Measurements from ENCODE around the gene SGMS2.

The SGMS2 gene

GRCh38 chr4:107809210-107809609 is 15.5 kb upstream of the SGMS2 start:
- TF ChIP-seq, protein P1, sequence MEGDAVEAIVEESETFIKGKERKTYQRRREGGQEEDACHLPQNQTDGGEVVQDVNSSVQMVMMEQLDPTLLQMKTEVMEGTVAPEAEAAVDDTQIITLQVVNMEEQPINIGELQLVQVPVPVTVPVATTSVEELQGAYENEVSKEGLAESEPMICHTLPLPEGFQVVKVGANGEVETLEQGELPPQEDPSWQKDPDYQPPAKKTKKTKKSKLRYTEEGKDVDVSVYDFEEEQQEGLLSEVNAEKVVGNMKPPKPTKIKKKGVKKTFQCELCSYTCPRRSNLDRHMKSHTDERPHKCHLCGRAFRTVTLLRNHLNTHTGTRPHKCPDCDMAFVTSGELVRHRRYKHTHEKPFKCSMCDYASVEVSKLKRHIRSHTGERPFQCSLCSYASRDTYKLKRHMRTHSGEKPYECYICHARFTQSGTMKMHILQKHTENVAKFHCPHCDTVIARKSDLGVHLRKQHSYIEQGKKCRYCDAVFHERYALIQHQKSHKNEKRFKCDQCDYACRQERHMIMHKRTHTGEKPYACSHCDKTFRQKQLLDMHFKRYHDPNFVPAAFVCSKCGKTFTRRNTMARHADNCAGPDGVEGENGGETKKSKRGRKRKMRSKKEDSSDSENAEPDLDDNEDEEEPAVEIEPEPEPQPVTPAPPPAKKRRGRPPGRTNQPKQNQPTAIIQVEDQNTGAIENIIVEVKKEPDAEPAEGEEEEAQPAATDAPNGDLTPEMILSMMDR (IDR thresholded peaks at IDR 0.05; ENCODE audit: insufficient read depth, low read depth, low read length, missing control alignments) = no peak
- H3K4me3 ChIP-seq (ENCODE audit: low read depth, low read length) = no peak overlapping the region
- no peak for DNase-seq (ENCODE audit: low read depth)

DNA sequence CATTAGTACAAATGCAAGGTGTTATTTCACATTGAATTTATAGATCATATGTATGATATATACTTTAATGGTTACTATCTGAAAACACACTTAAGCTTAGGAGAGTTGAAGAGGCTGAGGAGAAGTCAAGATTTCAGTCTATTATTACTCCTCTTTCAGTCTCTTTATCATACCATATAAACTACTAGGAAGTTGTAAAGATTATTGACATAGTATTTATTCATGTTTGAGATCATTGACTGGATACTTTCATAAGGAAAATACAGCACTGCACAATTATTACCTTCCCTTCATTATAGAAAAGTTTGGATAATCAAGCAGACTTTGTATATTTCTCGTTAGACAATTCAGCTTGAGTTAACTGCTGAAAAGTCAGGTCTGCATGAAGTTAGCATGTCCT is 10.0 kb upstream of the SGMS2 start:
- no peak overlapping the region for H3K4me3 ChIP-seq (ENCODE audit: low read depth, low read length)
- DNase-seq (ENCODE audit: low read depth) = no peak
- TF ChIP-seq, protein P1 (IDR thresholded peaks at IDR 0.05; ENCODE audit: insufficient read depth, low read depth, low read length, missing control alignments) = no peak

DNA sequence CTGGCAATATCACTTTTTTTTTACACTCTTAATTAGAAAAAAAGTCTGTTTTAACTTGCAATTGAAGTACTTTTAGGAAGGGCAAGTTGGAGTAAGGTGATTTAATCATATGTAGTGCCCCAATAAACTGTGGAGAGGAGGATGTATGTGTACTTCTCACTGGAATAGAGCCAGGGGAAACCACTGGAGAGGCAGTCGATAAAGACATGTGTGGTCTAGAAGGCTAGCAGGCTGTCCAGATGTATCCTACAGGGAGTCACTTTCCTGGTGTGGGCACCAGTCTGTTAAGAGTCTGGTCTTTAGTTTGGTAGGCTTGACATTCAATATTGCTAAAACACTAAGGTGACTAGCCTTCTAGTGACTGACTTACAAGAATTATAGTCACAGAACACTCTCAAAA is 9.6 kb upstream of the SGMS2 start:
- TF ChIP-seq, protein P1 (IDR thresholded peaks at IDR 0.05; ENCODE audit: insufficient read depth, low read depth, low read length, missing control alignments) = no peak
- H3K4me3 ChIP-seq (ENCODE audit: low read depth, low read length) = no peak overlapping the region
- DNase-seq (ENCODE audit: low read depth) = no peak

GRCh38 chr4:107818301-107818910 is 6.3 kb upstream of the SGMS2 start:
- no peak overlapping the region for H3K4me3 ChIP-seq (ENCODE audit: low read depth, low read length)
- TF ChIP-seq, protein P1 (IDR thresholded peaks at IDR 0.05; ENCODE audit: insufficient read depth, low read depth, low read length, missing control alignments) = no peak
- DNase-seq (ENCODE audit: low read depth) = no peak

GRCh38 chr4:107823870-107824349 is 822 bp upstream of the SGMS2 start:
- no peak overlapping the region for H3K4me3 ChIP-seq (ENCODE audit: low read depth, low read length)
- DNase-seq (ENCODE audit: low read depth) = no peak
- TF ChIP-seq, protein P1 (IDR thresholded peaks at IDR 0.05; ENCODE audit: insufficient read depth, low read depth, low read length, missing control alignments) = no peak

GRCh38 chr4:107825072-107825824 is 516 bp downstream of the SGMS2 start:
- no peak for DNase-seq (ENCODE audit: low read depth)
- TF ChIP-seq, protein P1 (IDR thresholded peaks at IDR 0.05; ENCODE audit: insufficient read depth, low read depth, low read length, missing control alignments) = no peak
- H3K4me3 ChIP-seq (ENCODE audit: low read depth, low read length) = no peak overlapping the region

All from GM12865 (cell line).